GM12892 (cell line): ENCODE measurements around the gene TSPEAR.

Experiments
- POLR2A ChIP-seq: IDR thresholded peaks from 2 replicates; pipeline ENCODE4 v1.6.1; 2011; ENCODE audit warnings: low read depth, low read length, control low read depth
- POLR2AphosphoS5 ChIP-seq: IDR thresholded peaks from 2 replicates; pipeline ENCODE4 v1.6.1; 2011; ENCODE audit warnings: low read depth, low read length, control low read depth
- TAF1 ChIP-seq: IDR thresholded peaks from 2 replicates; pipeline ENCODE4 v1.6.1; 2011; ENCODE audit warnings: low read depth, mild to moderate bottlenecking, control low read depth, low read length, borderline replicate concordance

DNA sequence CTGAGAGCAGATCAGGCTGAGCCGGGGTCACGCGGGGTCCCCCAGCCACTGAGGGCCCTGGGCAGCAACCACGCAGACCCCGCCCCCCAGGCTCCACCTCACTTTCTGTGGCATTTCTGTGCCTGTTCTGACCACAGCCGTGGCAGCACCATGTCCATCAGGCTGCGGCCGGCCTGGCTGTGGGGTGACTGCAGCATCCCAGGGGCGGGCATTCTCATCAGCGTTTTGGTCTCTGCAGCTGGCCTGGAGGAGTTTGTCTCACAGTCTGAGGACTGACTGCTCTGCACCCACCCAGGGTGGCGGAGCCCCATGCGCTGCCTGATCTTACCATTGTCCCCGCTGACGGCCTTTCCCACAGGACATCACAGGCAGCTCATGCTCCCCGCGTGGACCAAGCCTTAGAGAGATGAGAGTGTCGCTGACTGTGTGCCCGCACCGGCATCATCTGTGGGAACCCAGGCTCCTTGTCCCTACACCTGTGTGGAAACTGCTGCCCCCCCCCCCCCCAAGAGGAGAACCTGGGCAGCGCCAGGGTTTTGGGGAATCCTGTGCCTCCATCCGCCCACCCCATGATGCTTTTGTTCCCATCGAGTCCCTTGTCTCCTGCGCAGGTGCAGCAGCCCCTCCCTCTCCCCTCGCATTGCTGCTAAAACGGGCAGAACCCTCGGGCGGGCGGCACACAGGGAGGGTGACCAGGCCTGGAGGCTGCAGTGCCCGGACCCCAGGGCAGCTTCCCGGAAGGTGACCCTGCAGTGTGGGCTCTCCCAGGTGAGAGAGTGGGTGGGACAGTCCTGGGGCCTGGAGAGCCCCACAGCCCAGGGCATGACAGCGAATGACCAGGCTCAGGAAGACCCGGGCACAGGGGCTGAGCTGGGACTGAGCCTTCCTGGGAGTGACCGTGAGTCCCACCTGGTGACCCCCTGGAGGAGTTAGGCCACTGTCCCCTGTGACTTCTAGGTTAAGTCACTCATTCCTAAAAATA is 173.2 kb downstream of the TSPEAR start:
- TF ChIP-seq POLR2A (no peak), POLR2AphosphoS5 (no peak), TAF1 (no peak)
